Epithelial cell of esophagus (primary cell): ENCODE data around the gene NINJ2.

Source experiments
- DNase-seq: peaks from one replicate; pipeline ENCODE4 v3.0.0; 2010; ENCODE audit warnings: low read depth
- H3K4me3 ChIP-seq: 2 replicates; pipeline ENCODE4 v1.5.1; 2011; ENCODE audit warnings: mild to moderate bottlenecking, low read length, control low read depth
- CTCF ChIP-seq: IDR thresholded peaks from 2 replicates; pipeline ENCODE4 v1.5.1; 2011; ENCODE audit warnings: low read depth, mild to moderate bottlenecking, low read length, control low read depth, inconsistent platforms; ENCODE audit not compliant: insufficient read depth; ENCODE audit errors: missing control alignments

Gene NINJ2

GRCh38 chr12:697481-697880, 34.2 kb upstream of the NINJ2 start:
- H3K4me3 ChIP-seq, result no peak overlapping the region
- no peak for DNase-seq
- no peak for TF ChIP-seq CTCF

GRCh38 chr12:694734-695503, 31.7 kb upstream of the NINJ2 start:
- H3K4me3 ChIP-seq, result no peak overlapping the region
- TF ChIP-seq CTCF, result no peak
- no peak for DNase-seq

- no peak for DNase-seq
- no peak overlapping the region for H3K4me3 ChIP-seq
- TF ChIP-seq CTCF, result no peak
Measured at GRCh38 chr12:693934-694533, 30.8 kb upstream of the NINJ2 start.

- no peak for TF ChIP-seq CTCF
- no peak for DNase-seq
- H3K4me3 ChIP-seq, result no peak overlapping the region
Measured at GRCh38 chr12:692274-692673, 29.0 kb upstream of the NINJ2 start.

- DNase-seq, result peak; percentile 41
- H3K4me3 ChIP-seq, result no peak overlapping the region
- TF ChIP-seq CTCF, result no peak
Measured at GRCh38 chr12:690466-690865, 27.2 kb upstream of the NINJ2 start.

GRCh38 chr12:685388-685787, 22.1 kb upstream of the NINJ2 start:
- no peak overlapping the region for H3K4me3 ChIP-seq
- peak; percentile 81 for DNase-seq
- no peak for TF ChIP-seq CTCF

- H3K4me3 ChIP-seq, result no peak overlapping the region
- no peak for DNase-seq
- no peak for TF ChIP-seq CTCF
Measured at GRCh38 chr12:684416-684815, 21.2 kb upstream of the NINJ2 start.
